22Rv1 (cell line): ENCODE measurements around the gene PLA2G2D.

Experiments used
- H3K27ac ChIP-seq: fragments of 450-650 bp; 2 replicates; pipeline ENCODE4 v1.5.1; 2017
- CTCF ChIP-seq: fragments of 450-650 bp; IDR thresholded peaks from 2 replicates; pipeline ENCODE4 v1.5.1; 2017; ENCODE audit warnings: mild to moderate bottlenecking
- ZFX ChIP-seq: fragments of 450-650 bp; IDR thresholded peaks from 2 replicates; pipeline ENCODE4 v1.6.1; 2017; ENCODE audit warnings: antibody characterized with exemption, borderline replicate concordance

The PLA2G2D gene

GRCh38 chr1:20149601-20150325 lies 30.4 kb upstream of the PLA2G2D start:
- H3K27ac ChIP-seq, result no peak overlapping the region
- TF ChIP-seq ZFX (no peak), CTCF (no peak)

GRCh38 chr1:20148571-20149500 lies 29.5 kb upstream of the PLA2G2D start:
- no peak overlapping the region for H3K27ac ChIP-seq
- TF ChIP-seq CTCF (no peak), ZFX (no peak)

GRCh38 chr1:20147846-20148570 lies 28.7 kb upstream of the PLA2G2D start:
- H3K27ac ChIP-seq, result no peak overlapping the region
- TF ChIP-seq ZFX (no peak), CTCF (no peak)

GRCh38 chr1:20143734-20144565 lies 24.6 kb upstream of the PLA2G2D start:
- TF ChIP-seq ZFX (no peak), CTCF (no peak)
- H3K27ac ChIP-seq, result no peak overlapping the region

- no peak overlapping the region for H3K27ac ChIP-seq
- TF ChIP-seq ZFX (no peak), CTCF (no peak)
These were observed 24.0 kb upstream of the PLA2G2D start for GRCh38 chr1:20143318-20143717.

GRCh38 chr1:20142001-20142710 lies 22.8 kb upstream of the PLA2G2D start:
- TF ChIP-seq CTCF (no peak), ZFX (no peak)
- no peak overlapping the region for H3K27ac ChIP-seq
